Left forelimb (tissue), 1 donor: ENCODE results near the gene GSE1.

Source experiments
- DNase-seq: peaks from one replicate; pipeline ENCODE4 v3.0.0-alpha.2; 2018; ENCODE audit warnings: low spot score

GSE1 gene

DNA sequence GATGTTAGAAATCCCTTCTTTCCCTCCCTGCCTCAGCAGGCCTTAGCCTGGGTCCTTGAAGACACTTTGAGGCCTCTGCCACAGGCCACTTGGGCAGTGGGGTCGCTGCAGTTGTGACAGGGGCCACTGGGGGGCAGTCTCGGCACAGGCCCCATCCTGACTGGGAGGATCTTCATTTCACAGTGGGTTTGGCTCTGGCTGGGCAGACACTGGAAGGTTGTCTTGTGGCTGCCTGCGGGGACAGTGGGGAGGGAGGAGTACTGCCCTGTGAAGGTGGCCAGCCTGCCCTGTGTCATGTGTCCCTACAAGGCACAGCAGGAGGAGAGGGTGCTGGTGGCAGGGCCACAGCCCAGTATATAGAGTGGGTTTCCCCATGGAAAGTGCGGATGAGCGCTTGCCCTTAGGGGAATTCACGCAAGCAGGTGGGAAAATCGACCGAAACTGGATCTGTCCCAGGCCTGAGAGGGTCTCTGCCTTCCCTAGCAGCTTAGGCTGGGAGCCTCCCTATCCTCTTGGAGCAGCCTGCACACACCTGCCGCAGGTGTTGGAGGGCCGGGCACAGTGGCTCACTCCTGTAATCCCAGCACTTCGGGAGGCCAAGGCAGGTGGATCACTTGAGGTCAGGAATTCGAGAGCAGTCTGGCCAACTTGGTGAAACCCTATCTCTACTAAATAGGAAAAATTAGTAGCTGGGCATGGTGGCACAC lies 46.8 kb downstream of the GSE1 start:
- DNase-seq: no peak

DNA sequence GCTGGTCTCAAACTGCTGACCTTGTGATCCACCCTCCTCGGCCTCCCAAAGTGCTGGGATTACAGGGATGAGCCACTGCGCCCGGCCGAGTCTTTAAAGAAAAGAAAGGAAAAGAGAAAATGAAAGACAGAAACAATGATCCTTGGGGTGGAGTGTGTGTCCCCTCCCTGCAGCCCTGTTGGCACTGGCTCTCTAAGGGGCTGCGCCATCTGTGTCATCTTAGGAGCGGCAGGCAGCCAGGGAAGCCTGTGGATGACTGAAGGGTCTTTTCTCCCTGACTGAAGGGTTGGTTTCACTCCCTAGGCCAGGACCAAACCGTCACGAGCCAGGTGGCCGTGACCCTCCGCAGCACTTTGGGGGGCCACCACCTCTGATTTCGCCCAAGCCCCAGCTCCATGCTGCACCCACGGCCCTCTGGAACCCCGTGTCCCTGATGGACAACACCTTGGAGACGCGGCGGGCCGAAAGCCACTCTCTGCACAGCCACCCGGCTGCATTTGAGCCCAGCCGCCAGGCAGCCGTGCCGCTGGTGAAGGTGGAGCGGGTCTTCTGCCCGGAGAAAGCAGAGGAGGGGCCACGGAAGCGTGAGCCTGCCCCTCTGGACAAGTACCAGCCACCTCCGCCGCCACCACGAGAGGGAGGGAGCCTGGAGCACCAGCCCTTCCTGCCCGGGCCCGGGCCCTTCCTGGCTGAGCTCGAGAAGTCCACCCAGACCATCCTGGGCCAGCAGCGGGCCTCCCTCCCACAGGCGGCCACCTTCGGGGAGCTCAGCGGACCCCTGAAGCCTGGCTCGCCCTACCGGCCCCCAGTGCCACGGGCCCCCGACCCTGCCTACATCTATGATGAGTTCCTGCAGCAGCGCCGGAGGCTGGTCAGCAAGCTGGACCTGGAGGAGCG lies 48.0 kb downstream of the GSE1 start:
- DNase-seq: no peak

DNA sequence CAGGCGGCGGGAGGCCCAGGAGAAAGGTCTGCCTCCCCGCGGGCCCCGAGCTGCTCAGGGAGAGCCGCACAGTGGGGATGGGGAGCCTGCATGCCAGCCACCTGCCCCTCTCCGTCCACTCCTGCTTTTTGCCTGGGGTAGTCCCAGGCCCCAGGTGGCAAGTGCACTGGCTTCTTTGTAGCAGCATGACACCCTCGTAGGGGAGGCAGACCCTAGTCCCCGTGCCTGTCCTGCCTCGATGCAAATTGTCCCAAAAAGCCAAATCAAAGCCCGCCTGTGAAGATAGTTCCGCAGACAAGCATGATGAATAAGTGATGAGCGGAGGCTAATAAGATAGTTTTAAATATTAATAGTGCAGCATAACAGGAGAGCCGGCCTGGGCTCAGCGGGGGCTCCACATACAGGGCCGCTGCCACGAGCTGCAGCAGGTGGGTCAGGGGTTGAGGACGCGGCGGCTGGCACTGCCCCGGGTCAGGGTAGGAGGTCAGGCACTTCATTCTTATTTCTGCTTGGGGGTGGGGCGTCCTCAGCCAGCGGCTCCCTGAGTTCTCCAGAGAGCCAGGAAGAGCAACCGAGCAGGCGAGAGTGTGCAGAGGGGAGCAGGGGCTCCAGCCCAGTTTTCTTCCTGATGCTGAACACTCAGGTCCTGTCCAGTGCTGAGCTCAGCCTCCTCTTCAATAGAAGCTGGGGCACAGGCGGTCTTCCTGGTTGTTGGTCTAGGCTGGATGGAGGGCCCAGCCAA lies 48.8 kb downstream of the GSE1 start:
- no peak for DNase-seq

- no peak for DNase-seq
Observed at GRCh38 chr16:85662482-85662812, 49.3 kb downstream of the GSE1 start.

DNA sequence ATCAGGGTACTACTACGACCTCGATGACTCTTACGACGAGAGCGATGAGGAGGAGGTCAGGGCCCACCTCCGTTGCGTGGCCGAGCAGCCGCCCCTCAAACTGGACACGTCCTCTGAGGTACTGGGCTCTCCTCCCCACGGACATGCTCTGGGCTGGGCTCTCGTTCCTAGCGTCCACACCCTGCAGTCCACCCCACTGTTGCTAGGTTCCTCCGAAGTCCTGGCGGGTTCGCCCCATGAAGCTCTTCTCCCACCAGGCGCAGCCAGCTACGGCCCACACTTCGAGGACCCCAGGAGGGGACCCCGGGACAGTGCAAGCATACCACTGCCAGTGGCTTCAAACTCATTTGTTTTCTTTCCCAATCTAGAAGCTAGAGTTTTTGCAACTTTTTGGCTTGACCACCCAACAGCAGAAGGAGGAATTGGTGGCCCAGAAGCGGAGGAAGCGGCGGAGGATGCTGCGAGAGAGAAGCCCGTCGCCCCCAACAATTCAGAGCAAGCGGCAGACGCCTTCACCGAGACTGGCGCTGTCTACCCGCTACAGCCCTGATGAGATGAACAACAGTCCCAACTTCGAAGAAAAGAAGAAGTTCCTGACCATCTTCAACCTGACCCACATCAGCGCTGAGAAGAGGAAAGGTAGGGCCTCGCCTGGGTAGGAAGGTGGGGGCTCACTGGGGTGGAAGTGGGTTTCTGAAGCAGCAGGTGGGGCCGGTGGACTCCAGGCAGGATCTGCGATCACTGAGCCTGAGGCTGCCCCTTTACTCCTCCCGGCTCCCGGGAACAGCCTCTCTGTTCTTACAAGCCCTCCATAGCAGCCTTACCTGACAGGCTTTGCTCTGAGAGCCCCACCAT lies 50.1 kb downstream of the GSE1 start:
- DNase-seq: no peak

GRCh38 chr16:85663891-85664321 lies 50.8 kb downstream of the GSE1 start:
- no peak for DNase-seq

- no peak for DNase-seq
Observed at GRCh38 chr16:85664580-85665372, 51.7 kb downstream of the GSE1 start.

DNA sequence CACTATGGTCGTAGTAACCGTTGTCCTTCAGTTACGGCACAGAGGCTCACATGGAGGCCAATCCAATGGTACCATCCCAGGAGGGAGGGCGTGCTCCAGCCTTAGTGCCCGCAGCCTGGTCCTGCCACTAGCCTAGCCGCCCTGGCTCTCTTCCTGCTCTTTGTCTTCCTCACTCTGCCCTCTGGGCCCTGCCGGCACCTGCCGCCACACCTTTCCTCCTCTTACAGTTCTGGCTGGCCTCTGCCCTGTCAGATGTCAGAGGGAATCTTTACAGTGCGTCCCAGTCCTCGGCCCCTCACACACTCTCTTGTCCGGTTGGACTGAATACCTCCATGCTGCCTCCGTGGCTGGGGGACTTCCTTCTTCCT lies 52.2 kb downstream of the GSE1 start:
- no peak for DNase-seq

- no peak for DNase-seq
Observed at GRCh38 chr16:85665929-85666328, 52.8 kb downstream of the GSE1 start.

- no peak for DNase-seq
Observed at GRCh38 chr16:85667261-85667660, 54.1 kb downstream of the GSE1 start.

- DNase-seq: no peak
Observed at GRCh38 chr16:85667841-85668413, 54.8 kb downstream of the GSE1 start.

DNA sequence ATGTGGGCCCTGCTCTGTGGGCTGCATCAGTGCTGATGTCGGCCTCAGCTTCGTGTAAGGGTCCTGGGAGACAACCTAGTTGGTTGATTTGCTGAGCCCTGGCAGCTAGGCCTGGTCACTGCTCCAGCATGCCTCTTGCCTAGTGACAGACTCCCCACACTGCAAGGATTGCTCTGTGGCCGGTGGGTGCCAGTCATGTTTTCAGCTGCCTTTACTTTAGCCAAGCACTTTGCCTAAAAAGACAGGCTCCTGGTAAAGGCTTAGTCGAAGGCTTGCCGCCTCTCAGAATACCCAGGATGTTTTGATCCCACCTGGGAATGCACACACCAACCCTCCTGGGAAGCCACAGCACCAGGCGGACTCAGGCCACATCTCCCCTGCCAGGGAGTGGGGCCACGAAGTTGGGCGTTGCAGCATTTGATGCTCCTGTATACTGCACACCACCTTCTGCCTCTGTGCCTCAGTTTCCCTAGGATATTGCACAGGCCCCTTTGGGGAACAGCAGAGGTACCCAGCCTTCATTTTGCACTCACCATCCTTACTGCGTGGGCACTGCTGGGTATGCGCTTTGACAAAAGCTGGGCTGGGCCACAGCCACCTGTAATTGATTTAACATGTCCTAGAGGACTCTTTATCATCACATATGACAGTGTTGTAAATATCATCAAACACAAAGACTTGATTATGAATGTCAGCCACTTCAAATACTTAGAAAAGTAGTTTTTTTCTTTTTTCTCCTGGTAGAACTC lies 55.7 kb downstream of the GSE1 start:
- no peak for DNase-seq

DNA sequence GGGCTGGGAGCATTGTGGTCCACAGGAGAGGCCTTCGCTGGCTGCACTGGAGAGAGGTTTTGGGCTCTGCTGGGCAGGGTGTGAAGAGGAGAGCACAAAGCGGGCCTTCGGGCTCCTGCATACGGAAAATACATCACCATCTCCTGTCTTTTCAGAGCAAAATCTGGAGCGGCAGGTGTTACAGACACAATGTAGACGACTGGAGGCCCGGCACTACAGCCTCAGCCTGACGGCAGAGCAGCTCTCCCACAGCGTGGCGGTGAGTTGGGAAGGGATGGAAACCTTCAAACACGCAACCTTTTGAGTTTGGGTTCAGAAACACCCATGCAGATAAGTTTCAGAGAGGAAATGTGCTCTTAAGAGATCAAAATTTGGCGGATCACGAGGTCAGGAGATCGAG lies 57.7 kb downstream of the GSE1 start:
- DNase-seq: no peak

- DNase-seq: no peak
Observed at GRCh38 chr16:85673529-85674417, 60.7 kb downstream of the GSE1 start.

- no peak for DNase-seq
Observed at GRCh38 chr16:85674418-85674755, 61.3 kb downstream of the GSE1 start.

GRCh38 chr16:85674828-85675227 lies 61.7 kb downstream of the GSE1 start:
- DNase-seq: no peak

GRCh38 chr16:85675251-85675874 lies 62.2 kb downstream of the GSE1 start:
- no peak for DNase-seq

GRCh38 chr16:85676466-85676865 lies 63.3 kb downstream of the GSE1 start:
- DNase-seq: no peak
